Breast epithelium (tissue), 4 donors: ENCODE results near the gene EFNA4. TPM values are rescaled to one million over a fixed set of nuclear protein-coding genes. Genes with fewer than 3 reads are reported as not detected.

ENCODE experiments used
- DNase-seq, 2 donors: peaks; one replicate each; pipeline ENCODE4 v3.0.0-alpha.2; 2019; ENCODE audit warnings: low spot score in 2 of 2
- H3K27ac ChIP-seq, 2 donors: fragments of 200-600 bp; sonication (generic) in 1 of 2; one replicate each; pipeline ENCODE4 v1.5.1; 2016 to 2019; ENCODE audit warnings: mild to moderate bottlenecking in 1 of 2
- H3K27me3 ChIP-seq, 2 donors: fragments of 200-600 bp; sonication (generic) in 1 of 2; one replicate each; pipeline versions ENCODE4 v1.5.1 to v1.6.0; 2017 to 2019; ENCODE audit warnings: control low read depth in 1 of 2, mild to moderate bottlenecking in 1 of 2
- H3K36me3 ChIP-seq: fragments of 200-600 bp; one replicate; pipeline ENCODE4 v1.5.1; 2019
- H3K4me1 ChIP-seq, 2 donors: fragments of 200-600 bp; sonication (generic); one replicate each; pipeline ENCODE4 v1.5.1; 2016 to 2019; ENCODE audit warnings: control low read depth in 1 of 2
- H3K4me3 ChIP-seq, 3 donors: fragments of 200-600 bp; sonication (generic); 1 replicate in 2 of 3; 2 replicates in 1 of 3; pipeline ENCODE4 v1.5.1; 2016 to 2019; ENCODE audit warnings: mild to moderate bottlenecking in 3 of 3, moderate library complexity in 2 of 3
- H3K9me3 ChIP-seq, 2 donors: fragments of 200-600 bp; sonication (generic) in 1 of 2; one replicate each; pipeline ENCODE4 v1.5.1; 2016 to 2019; ENCODE audit warnings: control low read depth in 1 of 2
- CTCF ChIP-seq, 3 donors: fragments of 450-650 bp; IDR thresholded peaks; one replicate each; pipeline ENCODE4 v1.5.1; 2016 to 2017; ENCODE audit warnings: antibody characterized with exemption in 3 of 3, mild to moderate bottlenecking in 3 of 3, moderate library complexity in 3 of 3
- POLR2A ChIP-seq: fragments of 450-650 bp; IDR thresholded peaks from one replicate; pipeline ENCODE4 v1.6.1; 2016; ENCODE audit warnings: antibody characterized with exemption, mild to moderate bottlenecking, moderate library complexity
- POLR2AphosphoS5 ChIP-seq, 3 donors: sonication (generic); formaldehyde crosslinking; IDR thresholded peaks; one replicate each; pipeline ENCODE4 v1.6.1; 2017; ENCODE audit warnings: antibody characterized with exemption in 3 of 3
- intact Hi-C: fragments of 100-400 bp; cut with DNase I; formaldehyde crosslinking; loops from one replicate; pipeline ENCODE4 v1.15.1; 2023; ENCODE audit warnings: low total_unique reads
- total RNA-seq, 3 donors: library from RNA; depleted of rRNA; stranded (reverse); fragments of >200 nt; gene quantifications; one replicate each; pipeline ENCODE4 v1.1.0, GENCODE V29; 2016

The EFNA4 gene
- total RNA-seq, 3 donors from 2014 or later, result 4.8 to 26.6 (median 23.9) TPM

DNA sequence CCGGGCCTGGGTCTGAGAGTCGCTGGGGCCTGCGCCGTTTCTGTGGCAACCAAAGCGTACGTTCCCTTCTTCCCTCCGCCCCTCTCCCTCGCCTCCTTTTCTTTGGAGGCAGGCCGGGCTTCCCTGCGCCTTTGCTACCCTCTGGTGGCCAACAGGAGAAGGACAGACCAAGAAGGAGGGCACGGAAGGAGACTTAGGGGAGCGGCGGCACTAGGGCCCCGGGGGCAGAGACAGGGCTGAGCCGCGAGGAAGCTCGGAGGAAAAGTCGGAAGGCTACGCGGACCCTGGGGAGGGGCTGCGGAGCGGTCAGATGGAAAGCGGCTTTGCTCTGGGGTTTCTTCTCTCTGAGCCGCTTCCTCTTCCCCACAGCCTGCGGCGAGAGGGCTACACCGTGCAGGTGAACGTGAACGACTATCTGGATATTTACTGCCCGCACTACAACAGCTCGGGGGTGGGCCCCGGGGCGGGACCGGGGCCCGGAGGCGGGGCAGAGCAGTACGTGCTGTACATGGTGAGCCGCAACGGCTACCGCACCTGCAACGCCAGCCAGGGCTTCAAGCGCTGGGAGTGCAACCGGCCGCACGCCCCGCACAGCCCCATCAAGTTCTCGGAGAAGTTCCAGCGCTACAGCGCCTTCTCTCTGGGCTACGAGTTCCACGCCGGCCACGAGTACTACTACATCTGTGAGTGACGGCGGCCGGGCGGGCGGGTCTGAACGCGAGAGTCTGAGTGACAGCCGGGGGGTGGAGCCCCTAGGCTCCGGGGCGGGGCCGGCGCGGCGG, 21.4 kb downstream of the EFNA4 start:
- Histone ChIP-seq H3K36me3 (no peaks in the 10 kb centered on the region), H3K27ac (peak overlapping the region; percentile 94 to 98), H3K27me3 (peaks cover 16 to 23% of the 10 kb centered on the region in 2 donors), H3K9me3 (no peaks in the 10 kb centered on the region), H3K4me3 (peak overlapping the region; percentile 69 to 86 (median 73)), H3K4me1 (peaks cover 30 to 32% of the 10 kb centered on the region in 2 donors)
- intact Hi-C loops, result no loop called here
- peak; percentile 91 to 94 for DNase-seq
- peak; percentile 32 to 77 (median 71) for TF ChIP-seq POLR2AphosphoS5 (IDR thresholded peaks at IDR 0.05)
- no peak for TF ChIP-seq POLR2A
- TF ChIP-seq CTCF (IDR thresholded peaks at IDR 0.05), result peak; percentile 96 to 99 (median 96)

GRCh38 chr1:155085504-155086127, 22.1 kb downstream of the EFNA4 start:
- Histone ChIP-seq H3K4me1 (peaks cover 23 to 28% of the 10 kb centered on the region in 2 donors), H3K4me3 (peak overlapping the region; percentile 69 to 86 (median 73)), H3K36me3 (no peaks in the 10 kb centered on the region), H3K27ac (peak overlapping the region; percentile 94 to 98), H3K27me3 (peaks cover 16 to 18% of the 10 kb centered on the region in 2 donors), H3K9me3 (no peaks in the 10 kb centered on the region)
- intact Hi-C loops, result no loop called here
- peak; percentile 76 to 84 for DNase-seq
- TF ChIP-seq POLR2AphosphoS5 (IDR thresholded peaks at IDR 0.05), result no peak
- TF ChIP-seq CTCF (IDR thresholded peaks at IDR 0.05), result no peak
- TF ChIP-seq POLR2A, result no peak

DNA sequence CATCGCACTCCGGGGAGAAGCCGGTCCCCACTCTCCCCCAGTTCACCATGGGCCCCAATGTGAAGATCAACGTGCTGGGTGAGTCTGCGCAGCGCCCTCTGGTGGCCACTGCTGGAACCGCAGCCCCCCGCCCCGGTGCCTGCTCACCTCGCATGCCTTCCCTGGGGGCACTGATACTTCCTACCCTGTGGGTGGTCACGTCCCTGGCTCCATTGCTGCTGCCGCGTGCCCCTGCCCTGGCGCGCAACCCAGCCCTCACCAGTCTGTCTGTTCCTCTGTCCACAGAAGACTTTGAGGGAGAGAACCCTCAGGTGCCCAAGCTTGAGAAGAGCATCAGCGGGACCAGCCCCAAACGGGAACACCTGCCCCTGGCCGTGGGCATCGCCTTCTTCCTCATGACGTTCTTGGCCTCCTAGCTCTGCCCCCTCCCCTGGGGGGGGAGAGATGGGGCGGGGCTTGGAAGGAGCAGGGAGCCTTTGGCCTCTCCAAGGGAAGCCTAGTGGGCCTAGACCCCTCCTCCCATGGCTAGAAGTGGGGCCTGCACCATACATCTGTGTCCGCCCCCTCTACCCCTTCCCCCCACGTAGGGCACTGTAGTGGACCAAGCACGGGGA, 22.7 kb downstream of the EFNA4 start:
- peak; percentile 59 to 70 for DNase-seq
- H3K9me3 ChIP-seq, result no peaks in the 10 kb centered on the region
- H3K4me1 ChIP-seq, result peaks cover 20 to 22% of the 10 kb centered on the region in 2 donors
- peak overlapping the region; percentile 69 to 86 (median 73) for H3K4me3 ChIP-seq
- peaks cover 14 to 16% of the 10 kb centered on the region in 2 donors for H3K27me3 ChIP-seq
- TF ChIP-seq POLR2AphosphoS5 (IDR thresholded peaks at IDR 0.05), result no peak
- peak; percentile 92 to 95 (median 93) for TF ChIP-seq CTCF (IDR thresholded peaks at IDR 0.05)
- intact Hi-C loops, result no loop called here
- no peaks in the 10 kb centered on the region for H3K36me3 ChIP-seq
- peak overlapping the region; percentile 94 to 98 for H3K27ac ChIP-seq

DNA sequence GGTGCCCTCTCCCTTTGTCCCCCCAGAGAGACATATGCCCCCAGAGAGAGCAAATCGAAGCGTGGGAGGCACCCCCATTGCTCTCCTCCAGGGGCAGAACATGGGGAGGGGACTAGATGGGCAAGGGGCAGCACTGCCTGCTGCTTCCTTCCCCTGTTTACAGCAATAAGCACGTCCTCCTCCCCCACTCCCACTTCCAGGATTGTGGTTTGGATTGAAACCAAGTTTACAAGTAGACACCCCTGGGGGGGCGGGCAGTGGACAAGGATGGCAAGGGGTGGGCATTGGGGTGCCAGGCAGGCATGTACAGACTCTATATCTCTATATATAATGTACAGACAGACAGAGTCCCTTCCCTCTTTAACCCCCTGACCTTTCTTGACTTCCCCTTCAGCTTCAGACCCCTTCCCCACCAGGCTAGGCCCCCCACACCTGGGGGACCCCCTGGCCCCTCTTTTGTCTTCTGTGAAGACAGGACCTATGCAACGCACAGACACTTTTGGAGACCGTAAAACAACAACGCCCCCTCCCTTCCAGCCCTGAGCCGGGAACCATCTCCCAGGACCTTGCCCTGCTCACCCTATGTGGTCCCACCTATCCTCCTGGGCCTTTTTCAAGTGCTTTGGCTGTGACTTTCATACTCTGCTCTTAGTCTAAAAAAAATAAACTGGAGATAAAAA, 23.5 kb downstream of the EFNA4 start:
- peaks cover 15 to 20% of the 10 kb centered on the region in 2 donors for H3K4me1 ChIP-seq
- no peaks in the 10 kb centered on the region for H3K9me3 ChIP-seq
- no peak overlapping the region for H3K27ac ChIP-seq
- no peak for DNase-seq
- intact Hi-C loops, result no loop called here
- H3K36me3 ChIP-seq, result no peaks in the 10 kb centered on the region
- peaks cover 14% of the 10 kb centered on the region in 2 donors for H3K27me3 ChIP-seq
- no peak overlapping the region for H3K4me3 ChIP-seq
- TF ChIP-seq POLR2A (no peak), CTCF (IDR thresholded peaks at IDR 0.05) (no peak)
